Osteocyte (in vitro differentiated cells): ENCODE measurements around the gene ENO2. TPM values are rescaled to one million over a fixed set of nuclear protein-coding genes. Genes with fewer than 3 reads are reported as not detected.

Source experiments
- DNase-seq: peaks from one replicate; pipeline ENCODE4 v3.0.0; 2021; ENCODE audit warnings: mixed read lengths; ENCODE audit not compliant: unreplicated experiment; ENCODE audit errors: extremely low spot score
- H3K27ac Mint-ChIP-seq: one replicate; pipeline ENCODE4 v1.8.0; 2021; ENCODE audit warnings: mild to moderate bottlenecking, mixed read lengths; ENCODE audit not compliant: unreplicated experiment
- H3K27me3 Mint-ChIP-seq: one replicate; pipeline ENCODE4 v1.8.0; 2021; ENCODE audit warnings: mixed read lengths; ENCODE audit not compliant: unreplicated experiment
- H3K36me3 Mint-ChIP-seq: one replicate; pipeline ENCODE4 v1.8.0; 2021; ENCODE audit warnings: mixed read lengths; ENCODE audit not compliant: unreplicated experiment
- H3K4me1 Mint-ChIP-seq: one replicate; pipeline ENCODE4 v1.8.0; 2021; ENCODE audit warnings: mixed read lengths; ENCODE audit not compliant: unreplicated experiment
- H3K4me3 Mint-ChIP-seq: one replicate; pipeline ENCODE4 v1.8.0; 2021; ENCODE audit warnings: mild to moderate bottlenecking, moderate library complexity, mixed read lengths; ENCODE audit not compliant: unreplicated experiment
- H3K9me3 Mint-ChIP-seq: one replicate; pipeline ENCODE4 v1.8.0; 2021; ENCODE audit warnings: mixed read lengths; ENCODE audit not compliant: unreplicated experiment
- total RNA-seq: library from RNA; stranded (reverse); gene quantifications from 2 replicates; pipeline ENCODE4 v1.2.1, GENCODE V29; 2021
- TF ChIP-seq, protein P1 (sequence below): fragments of 200-600 bp; sonication (generic); IDR thresholded peaks from 2 replicates; pipeline ENCODE4 v1.5.0; 2021; ENCODE audit warnings: antibody characterized with exemption, mild to moderate bottlenecking, moderate library complexity

Gene ENO2
- total RNA-seq, 1 donor from 2014 or later: 24.1 TPM

DNA sequence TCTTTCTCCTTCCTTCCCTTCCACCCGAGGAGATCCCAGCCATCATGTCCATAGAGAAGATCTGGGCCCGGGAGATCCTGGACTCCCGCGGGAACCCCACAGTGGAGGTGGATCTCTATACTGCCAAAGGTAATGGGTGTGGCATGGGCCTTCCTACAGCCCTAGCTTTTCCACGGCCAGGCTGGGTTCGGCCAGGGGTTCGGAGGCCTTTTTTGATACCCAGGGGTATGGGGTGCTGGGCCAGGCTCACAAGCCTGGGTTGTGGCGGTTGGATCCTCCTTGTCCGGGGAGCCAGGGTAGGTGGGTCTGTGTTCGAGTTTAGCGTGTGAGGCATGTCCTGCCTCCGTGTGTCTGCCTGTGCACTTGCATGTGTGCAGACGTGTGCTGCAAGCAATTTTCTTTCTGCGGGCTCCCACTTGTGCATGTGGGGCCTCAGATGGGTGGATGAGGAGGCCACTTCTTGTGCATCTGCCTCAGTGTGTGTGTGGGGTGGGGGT lies 1.5 kb downstream of the ENO2 start:
- H3K4me1 Mint-ChIP-seq: peaks cover 18% of the 10 kb centered on the region
- peak overlapping the region; percentile 57 for H3K4me3 Mint-ChIP-seq
- peaks cover 4% of the 10 kb centered on the region for H3K36me3 Mint-ChIP-seq
- H3K27me3 Mint-ChIP-seq: no peaks in the 10 kb centered on the region
- TF ChIP-seq, protein P1, sequence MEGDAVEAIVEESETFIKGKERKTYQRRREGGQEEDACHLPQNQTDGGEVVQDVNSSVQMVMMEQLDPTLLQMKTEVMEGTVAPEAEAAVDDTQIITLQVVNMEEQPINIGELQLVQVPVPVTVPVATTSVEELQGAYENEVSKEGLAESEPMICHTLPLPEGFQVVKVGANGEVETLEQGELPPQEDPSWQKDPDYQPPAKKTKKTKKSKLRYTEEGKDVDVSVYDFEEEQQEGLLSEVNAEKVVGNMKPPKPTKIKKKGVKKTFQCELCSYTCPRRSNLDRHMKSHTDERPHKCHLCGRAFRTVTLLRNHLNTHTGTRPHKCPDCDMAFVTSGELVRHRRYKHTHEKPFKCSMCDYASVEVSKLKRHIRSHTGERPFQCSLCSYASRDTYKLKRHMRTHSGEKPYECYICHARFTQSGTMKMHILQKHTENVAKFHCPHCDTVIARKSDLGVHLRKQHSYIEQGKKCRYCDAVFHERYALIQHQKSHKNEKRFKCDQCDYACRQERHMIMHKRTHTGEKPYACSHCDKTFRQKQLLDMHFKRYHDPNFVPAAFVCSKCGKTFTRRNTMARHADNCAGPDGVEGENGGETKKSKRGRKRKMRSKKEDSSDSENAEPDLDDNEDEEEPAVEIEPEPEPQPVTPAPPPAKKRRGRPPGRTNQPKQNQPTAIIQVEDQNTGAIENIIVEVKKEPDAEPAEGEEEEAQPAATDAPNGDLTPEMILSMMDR: no peak
- H3K27ac Mint-ChIP-seq: no peak overlapping the region
- no peaks in the 10 kb centered on the region for H3K9me3 Mint-ChIP-seq
- DNase-seq: no peak

DNA sequence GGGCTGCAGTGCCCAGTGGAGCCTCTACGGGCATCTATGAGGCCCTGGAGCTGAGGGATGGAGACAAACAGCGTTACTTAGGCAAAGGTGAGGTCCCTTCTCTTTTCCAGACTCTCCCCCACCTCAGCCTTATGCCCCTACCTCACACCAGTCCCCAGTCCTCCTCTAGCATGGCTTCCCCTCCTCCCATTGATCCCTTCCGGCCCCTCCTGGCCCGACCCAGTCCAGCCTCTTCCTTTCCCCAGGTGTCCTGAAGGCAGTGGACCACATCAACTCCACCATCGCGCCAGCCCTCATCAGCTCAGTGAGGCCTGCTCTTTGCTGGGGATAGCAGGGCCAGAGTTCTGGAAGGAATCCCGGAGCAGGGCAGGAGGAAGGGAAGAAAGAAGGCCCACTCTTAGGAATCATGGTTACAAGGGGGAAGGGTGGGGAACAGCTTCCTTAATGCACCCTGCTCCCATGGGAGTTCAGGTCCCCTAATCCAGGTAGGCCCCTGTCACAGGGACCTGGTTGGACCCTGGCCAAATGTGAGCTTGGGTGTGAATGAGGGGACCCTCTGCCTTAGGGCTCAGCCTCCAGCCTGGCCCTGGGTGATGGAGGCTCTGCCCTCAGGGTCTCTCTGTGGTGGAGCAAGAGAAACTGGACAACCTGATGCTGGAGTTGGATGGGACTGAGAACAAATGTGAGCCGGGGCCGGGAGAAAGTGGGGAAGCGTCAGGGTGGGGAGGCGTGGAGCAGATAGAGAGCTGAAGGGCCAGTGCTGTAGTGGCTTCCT lies 2.2 kb downstream of the ENO2 start:
- Mint-ChIP-seq H3K4me3 (no peak overlapping the region), H3K27me3 (no peaks in the 10 kb centered on the region), H3K4me1 (peaks cover 18% of the 10 kb centered on the region), H3K27ac (no peak overlapping the region), H3K9me3 (no peaks in the 10 kb centered on the region), H3K36me3 (peaks cover 4% of the 10 kb centered on the region)
- TF ChIP-seq, protein P1: no peak
- no peak for DNase-seq

DNA sequence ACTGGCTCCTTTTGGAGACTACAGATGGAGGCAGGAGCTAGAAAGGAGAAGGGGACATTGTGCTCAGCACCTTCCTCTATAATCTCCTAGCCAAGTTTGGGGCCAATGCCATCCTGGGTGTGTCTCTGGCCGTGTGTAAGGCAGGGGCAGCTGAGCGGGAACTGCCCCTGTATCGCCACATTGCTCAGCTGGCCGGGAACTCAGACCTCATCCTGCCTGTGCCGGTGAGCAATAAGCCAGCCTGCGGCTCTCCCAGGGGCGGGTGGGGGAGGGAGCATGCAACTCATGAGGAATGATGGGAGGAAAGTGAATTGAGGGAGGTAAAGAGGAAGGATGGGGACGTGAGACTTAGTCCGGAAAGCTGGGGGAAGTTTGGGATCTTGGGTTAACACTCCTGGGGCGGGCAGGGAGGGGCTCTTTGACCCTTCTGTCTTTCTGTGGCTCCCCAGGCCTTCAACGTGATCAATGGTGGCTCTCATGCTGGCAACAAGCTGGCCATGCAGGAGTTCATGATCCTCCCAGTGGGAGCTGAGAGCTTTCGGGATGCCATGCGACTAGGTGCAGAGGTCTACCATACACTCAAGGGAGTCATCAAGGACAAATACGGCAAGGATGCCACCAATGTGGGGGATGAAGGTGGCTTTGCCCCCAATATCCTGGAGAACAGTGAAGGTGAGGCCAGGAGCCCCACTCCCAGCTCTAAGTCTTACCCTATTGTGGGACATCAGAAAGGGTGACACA lies 3.3 kb downstream of the ENO2 start:
- TF ChIP-seq, protein P1: no peak
- no peak for DNase-seq
- H3K4me1 Mint-ChIP-seq: peaks cover 18% of the 10 kb centered on the region
- H3K27me3 Mint-ChIP-seq: no peaks in the 10 kb centered on the region
- H3K36me3 Mint-ChIP-seq: peaks cover 4% of the 10 kb centered on the region
- no peak overlapping the region for H3K27ac Mint-ChIP-seq
- no peak overlapping the region for H3K4me3 Mint-ChIP-seq
- no peaks in the 10 kb centered on the region for H3K9me3 Mint-ChIP-seq

DNA sequence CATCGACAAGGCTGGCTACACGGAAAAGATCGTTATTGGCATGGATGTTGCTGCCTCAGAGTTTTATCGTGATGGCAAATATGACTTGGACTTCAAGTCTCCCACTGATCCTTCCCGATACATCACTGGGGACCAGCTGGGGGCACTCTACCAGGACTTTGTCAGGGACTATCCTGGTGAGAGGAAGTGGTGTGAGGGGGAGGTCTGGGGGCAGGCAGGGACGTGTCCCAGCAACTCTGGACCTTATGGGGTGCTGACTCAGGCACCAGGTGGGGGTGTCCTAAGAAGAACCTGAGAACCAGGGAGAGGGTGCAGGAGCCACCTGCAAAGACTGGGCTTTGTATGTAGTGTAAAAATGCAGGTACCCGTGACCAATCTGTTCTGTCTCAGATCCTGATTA lies 5.2 kb downstream of the ENO2 start:
- Mint-ChIP-seq H3K4me3 (no peak overlapping the region), H3K9me3 (no peaks in the 10 kb centered on the region), H3K36me3 (peaks cover 4% of the 10 kb centered on the region), H3K27me3 (no peaks in the 10 kb centered on the region), H3K4me1 (peaks cover 19% of the 10 kb centered on the region), H3K27ac (no peak overlapping the region)
- no peak for DNase-seq
- TF ChIP-seq, protein P1: no peak

DNA sequence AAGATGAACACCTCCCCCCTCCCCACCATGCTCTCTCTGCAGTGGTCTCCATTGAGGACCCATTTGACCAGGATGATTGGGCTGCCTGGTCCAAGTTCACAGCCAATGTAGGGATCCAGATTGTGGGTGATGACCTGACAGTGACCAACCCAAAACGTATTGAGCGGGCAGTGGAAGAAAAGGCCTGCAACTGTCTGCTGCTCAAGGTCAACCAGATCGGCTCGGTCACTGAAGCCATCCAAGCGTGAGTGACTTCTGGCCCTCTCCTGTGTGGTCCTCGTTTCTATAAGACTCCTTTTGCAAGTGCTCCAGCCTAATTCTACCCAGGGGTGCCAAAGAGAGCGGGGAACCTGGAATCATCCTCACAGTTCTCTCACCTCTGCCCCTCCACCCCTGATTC lies 7.2 kb downstream of the ENO2 start:
- H3K9me3 Mint-ChIP-seq: no peaks in the 10 kb centered on the region
- peaks cover 29% of the 10 kb centered on the region for H3K4me1 Mint-ChIP-seq
- no peak for DNase-seq
- no peak overlapping the region for H3K4me3 Mint-ChIP-seq
- H3K27me3 Mint-ChIP-seq: no peaks in the 10 kb centered on the region
- peaks cover 4% of the 10 kb centered on the region for H3K36me3 Mint-ChIP-seq
- H3K27ac Mint-ChIP-seq: no peak overlapping the region
- TF ChIP-seq, protein P1: no peak
